ENCODE measurements around the gene NRN1L.

Gene NRN1L

DNA sequence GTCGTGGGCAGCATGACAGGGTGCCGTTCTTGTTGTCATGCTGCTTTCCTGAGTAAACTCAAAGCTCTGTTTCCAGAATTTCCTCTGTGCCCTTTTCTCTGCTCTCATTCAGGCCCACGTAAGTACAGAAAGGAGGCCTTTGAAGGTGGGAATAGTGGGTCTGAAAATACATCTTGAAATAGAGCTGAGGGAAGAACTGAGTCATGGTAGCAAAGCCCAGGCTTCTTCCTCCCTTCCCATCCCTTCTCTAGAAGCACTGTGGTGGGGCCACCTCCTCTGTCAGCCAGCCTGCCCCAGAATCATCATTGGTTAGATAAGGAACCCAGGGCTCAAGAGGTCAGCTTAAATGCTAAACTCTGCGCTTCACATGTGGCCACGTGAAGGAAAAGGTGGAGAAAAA, 37.5 kb downstream of the NRN1L start:
- no peak for DNase-seq

- peak; percentile 51 for DNase-seq
Observed at GRCh38 chr16:67922740-67923139, 38.1 kb downstream of the NRN1L start.

- peak; percentile 37 for DNase-seq
Observed at GRCh38 chr16:67923414-67924116, 38.9 kb downstream of the NRN1L start.

DNA sequence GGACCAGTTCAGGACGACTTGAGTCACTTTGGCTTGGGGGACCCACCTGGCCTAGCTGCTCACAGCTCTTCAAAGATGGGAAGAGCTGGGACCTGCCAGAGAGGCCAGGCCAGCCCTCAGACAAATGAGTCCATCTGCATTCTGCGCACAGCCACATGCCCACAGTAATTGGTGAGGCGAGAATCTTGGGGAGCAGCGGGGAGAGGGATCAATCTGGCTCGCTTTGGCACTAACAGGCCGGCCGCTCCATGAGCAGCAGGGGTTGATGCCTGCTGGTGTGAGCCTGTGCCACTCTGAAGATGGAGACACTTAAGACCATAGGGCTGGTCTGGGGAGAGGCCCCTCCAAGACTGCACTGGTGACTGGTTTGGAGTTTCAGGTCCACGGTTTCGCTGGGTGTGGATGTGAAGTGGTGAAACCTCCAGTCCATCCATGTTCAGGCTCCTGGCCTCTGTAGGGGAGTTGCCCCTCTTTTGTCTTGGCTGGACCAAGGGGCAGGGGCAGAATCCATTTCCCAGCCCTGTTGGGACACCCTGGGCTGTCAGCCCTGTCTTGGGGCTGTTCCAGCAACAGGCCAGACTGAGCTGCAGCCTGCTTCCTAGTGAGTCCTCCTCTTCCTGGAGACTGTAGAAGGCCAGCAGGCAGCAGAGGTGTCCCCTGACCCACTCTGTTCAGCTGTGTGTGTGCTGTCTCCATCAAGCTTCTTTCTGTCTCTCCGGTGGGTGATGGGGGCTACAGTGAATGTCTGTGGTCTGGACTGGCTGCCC, 39.6 kb downstream of the NRN1L start:
- DNase-seq = no peak

GRCh38 chr16:67926181-67926750, 41.6 kb downstream of the NRN1L start:
- peak; percentile 85 for DNase-seq

GRCh38 chr16:67927131-67927941, 42.7 kb downstream of the NRN1L start:
- no peak for DNase-seq

DNA sequence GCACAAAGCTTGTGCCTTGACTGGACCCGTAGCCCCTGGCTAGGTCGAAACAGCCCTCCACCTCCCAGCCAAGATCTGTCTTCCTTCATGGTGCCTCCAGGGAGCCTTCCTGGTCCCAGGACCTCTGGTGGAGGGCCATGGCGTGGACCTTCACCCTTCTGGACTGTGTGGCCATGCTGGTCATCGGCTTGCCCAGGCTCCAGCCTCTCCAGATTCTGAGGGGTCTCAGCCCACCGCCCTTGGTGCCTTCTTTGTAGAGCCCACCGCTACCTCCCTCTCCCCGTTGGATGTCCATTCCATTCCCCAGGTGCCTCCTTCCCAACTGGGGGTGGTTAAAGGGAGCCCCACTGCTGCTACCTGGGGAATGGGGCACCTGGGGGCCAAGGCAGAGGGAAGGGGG, 43.5 kb downstream of the NRN1L start:
- DNase-seq = no peak

DNA sequence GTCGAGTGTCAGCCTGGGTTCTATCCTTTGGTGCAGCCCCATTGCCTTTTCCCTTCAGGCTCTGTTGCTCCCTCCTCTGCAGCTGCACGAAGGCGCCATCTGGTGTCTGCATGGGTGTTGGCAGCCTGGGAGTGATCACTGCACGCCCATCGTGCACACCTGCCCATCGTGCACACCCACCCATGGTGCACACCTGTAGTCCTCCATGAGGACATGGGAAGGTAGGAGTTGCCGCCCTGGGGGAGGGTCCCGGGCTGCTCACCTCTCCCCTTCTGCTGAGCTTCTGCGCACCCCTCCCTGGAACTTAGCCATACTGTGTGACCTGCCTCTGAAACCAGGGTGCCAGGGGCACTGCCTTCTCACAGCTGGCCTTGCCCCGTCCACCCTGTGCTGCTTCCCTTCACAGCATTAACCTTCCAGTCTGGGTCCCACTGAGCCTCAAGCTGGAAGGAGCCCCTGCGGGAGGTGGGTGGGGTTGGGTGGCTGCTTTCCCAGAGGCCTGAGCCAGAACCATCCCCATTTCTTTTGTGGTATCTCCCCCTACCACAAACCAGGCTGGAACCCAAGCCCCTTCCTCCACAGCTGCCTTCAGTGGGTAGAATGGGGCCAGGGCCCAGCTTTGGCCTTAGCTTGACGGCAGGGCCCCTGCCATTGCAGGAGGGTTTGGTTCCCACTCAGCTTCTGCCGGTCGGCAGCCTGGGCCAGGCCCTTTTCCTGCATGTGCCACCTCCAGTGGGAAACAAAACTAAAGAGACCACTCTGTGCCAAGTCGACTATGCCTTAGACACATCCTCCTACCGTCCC, 44.1 kb downstream of the NRN1L start:
- peak; percentile 47 for DNase-seq

DNA sequence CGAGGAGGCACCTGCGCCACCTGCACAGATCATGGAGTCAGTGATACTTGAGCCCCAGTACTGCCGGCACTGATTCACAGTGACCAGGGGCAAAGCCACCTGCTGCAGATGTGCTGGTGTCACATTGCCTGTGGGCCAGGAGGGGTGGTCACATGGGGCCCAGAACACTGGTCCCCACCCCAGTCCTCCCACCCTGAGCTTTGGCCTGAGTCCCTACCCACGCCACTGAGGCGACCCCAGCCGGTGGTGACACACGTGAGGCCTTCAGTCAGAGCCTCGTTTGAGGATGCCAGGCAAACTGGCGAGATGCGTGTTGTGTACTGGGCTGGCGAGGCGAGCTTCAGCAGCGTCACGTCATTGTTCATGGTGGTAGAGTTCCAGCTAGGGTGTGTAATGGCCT, 45.5 kb downstream of the NRN1L start:
- DNase-seq = no peak

- no peak for DNase-seq
Observed at GRCh38 chr16:67930678-67931211, 46.1 kb downstream of the NRN1L start.

DNA sequence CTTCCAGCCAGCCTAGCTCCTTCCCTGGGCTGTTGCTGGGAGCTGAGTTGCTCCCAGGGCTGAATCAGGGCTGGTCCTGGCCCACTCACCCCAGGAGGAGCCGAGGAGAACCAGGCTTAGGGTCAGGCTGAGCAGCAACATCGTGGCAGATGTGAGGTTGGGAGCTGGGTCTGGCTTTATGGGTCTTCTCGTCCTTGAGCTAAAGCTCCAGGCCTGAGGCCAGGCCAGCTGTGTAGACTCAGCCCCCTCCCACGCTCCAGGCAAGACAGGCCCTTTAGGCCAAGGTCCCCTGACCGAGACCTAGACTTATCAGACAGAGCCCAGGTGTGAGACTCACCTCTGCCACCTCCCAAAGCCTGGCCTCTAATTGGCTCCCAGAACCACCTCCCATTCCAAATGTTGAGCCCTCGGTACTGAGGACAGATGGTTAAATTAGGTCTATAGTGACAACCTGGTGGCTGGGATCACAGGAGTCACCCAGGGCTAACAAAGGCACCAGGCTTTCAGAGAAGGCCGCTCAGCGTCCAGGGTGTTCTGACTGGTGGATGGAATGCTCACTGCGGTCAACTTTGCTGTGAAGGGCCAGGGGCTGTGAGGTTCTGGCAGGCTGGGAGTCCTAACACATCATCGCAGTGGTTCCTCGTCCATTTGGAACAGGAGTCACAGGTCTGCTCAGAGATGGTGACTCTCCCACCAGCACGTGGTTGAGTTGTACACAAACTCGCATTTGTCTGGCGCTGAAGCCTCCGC, 47.2 kb downstream of the NRN1L start, which contains the start of gene CTRL:
CTRL (minus strand) TSS at position 151 of the 750 bp plus-strand sequence; CDS start at position 141, 10 bp downstream.
- DNase-seq = no peak

GRCh38 chr16:67932462-67932840, 47.8 kb downstream of the NRN1L start:
- no peak for DNase-seq

DNA sequence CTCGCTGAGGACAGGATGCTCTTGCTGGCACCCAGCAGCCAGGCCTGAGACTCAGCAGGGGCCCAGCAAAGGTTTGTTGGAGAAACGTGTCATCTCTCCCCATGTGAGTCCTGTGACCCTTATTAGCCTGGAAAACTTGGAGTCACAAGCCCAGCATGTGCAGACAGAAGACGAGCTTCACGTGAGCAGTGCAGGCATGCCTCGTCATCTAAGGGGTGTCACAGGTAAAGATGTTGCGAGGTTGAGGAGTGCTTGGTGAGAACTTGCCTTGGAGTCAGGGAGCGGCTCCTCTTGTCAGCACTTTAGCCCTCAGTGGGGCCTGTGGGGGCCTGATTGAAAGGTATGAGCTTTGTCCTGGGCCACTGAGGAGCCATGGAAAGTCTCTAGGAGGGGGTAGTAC, 49.1 kb downstream of the NRN1L start:
- DNase-seq = no peak

GRCh38 chr16:67934306-67935100, 49.8 kb downstream of the NRN1L start:
- no peak for DNase-seq

DNA sequence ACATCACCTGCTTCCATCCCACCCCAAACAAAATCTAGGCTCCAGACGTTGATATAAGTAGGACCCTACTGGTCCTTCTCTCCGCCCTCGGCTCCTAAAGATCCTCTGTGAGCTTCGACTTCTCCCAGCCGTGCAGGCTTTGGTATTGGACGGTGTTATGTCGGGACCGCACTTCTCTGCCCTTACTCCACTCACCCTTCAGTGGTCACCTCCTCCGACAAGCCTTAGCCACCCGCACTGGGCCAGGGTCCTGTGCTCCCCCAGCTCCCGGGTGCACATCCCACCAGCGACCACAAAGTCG, 50.4 kb downstream of the NRN1L start:
- DNase-seq = no peak

DNA sequence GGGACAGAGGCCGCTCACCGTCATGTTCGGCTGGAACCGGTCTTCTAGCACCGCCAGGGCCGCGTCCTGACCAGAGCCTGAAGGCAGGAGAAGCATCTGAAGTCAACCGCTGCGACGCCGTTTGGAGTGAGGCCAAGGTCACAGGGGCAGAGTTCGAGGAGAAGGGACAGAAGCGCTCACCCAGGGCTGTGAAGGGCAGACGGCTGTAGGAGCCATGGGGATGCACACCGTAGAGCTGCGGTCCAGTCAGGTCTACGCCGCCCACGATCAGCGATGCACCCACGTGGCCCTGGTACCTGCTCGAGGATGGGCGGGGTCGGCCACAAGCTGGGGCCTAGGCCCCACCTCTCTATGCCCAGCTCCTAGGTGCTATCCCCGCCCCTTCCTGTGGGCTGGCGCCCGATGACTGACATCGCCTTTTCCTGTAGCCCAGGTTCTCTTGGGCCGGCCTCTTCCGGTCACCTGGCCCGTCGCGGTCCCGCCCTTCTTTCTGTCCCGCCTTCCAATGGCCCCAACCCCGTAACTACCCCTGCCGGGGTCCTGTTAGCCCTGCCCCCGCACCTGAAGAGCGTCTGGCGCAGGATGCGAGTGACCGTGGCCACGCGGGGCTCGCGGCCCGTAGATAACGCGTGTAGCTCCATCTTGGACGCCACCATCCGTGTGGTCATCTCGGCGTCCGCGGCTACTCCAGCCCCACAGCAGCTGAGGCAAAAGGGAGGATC, 50.9 kb downstream of the NRN1L start:
- peak; percentile 93 for DNase-seq

Data from NCI-H510A treated with DMSO at 0.1 percent for 48 hours (cell line).